NCI-H524 treated with DMSO at 0.1 percent for 48 hours (cell line): Measurements from ENCODE around the gene TMEM207.

ENCODE experiments used
- DNase-seq: peaks from one replicate; lab custom pipeline; 2025; lab: John Stamatoyannopoulos, UW

TMEM207 gene

GRCh38 chr3:190444006-190444405 lies 5.7 kb downstream of the TMEM207 start:
- no peak for DNase-seq

GRCh38 chr3:190443257-190443656 lies 6.4 kb downstream of the TMEM207 start:
- DNase-seq = no peak

- no peak for DNase-seq
Measured at GRCh38 chr3:190442240-190442639, 7.5 kb downstream of the TMEM207 start.

DNA sequence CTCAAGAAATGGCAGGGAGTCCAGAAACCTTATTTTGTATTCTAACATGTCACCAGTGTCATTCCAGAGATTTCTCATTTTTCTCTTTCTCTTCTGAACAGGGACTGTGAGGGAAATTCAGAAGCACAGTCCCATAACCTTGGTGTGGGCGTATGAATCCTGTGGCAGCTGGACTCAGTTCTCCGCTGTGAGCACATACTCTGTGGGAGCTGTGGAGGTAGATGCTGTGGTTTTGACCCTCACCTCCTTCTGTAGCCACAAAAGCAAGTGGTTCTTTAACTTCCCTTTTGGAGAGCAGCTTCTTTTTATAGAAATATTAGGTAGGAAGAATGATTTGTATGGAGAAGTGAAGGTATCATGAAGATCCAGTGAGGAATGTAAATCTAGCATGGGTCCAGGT lies 13.4 kb downstream of the TMEM207 start:
- no peak for DNase-seq

- DNase-seq = no peak
Measured at GRCh38 chr3:190435618-190436017, 14.1 kb downstream of the TMEM207 start.

DNA sequence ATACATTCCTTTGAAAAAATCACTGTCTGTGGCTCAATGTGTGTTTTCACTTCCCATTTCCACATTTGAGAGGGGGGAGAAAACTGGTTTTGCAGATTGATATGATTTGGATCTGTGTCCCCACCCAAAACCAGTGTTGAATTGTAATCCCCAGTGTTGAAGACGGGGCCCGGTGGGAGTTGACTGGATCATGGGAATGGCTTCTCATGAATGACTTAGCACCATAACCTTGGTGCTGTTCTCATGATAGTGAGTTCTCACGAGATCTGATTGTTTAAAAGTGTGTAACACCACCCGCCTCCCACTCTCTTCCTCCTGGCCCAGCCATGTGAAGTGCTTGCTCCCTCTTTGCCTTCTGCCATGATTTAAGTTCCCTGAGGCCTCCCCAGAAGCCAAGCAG lies 16.1 kb downstream of the TMEM207 start:
- no peak for DNase-seq

DNA sequence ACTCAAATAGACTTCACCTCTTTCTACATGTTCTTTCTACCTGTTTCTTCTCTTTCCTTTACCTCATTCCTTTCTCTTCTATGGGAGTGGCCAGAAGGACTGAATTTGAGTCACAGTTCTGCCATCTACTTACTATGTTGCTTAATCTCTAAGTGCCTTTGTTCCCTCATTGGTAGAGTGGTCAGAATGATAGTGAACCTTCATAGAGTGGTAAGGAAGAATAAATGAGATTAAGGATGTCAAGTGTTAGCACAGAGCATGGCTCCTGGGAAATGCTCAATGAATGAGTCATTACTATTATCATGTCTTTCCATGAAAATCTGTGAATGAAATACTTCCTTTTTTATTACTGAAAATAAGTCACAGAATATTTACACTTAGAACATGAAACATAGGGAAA lies 17.5 kb downstream of the TMEM207 start:
- DNase-seq = no peak

GRCh38 chr3:190430906-190431305 lies 18.8 kb downstream of the TMEM207 start:
- DNase-seq = no peak

DNA sequence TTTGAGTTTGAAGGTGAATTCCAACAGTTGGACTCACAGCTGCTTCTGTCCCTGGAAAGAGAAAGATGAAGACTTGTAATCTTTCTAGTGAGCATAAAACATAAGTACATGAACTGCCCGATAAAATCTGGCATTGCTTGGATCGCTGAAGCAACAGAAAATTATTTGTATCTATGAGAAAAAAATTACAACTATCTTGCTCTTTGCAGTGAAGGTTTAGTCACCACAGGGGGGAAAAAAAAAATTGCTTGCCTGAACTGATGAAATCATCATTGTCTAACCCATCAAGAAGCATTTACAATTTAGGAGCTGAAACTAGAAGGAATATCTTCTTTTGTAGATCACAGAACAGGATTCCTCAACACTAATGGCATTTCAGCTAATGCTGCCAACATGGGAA lies 20.0 kb downstream of the TMEM207 start:
- no peak for DNase-seq

- DNase-seq = no peak
Measured at GRCh38 chr3:190426806-190427507, 22.7 kb downstream of the TMEM207 start.

GRCh38 chr3:190425833-190426232 lies 23.9 kb downstream of the TMEM207 start:
- DNase-seq = no peak

GRCh38 chr3:190424478-190425439 lies 24.9 kb downstream of the TMEM207 start:
- peak; percentile 32 for DNase-seq

- DNase-seq = no peak
Measured at GRCh38 chr3:190424108-190424477, 25.6 kb downstream of the TMEM207 start.

GRCh38 chr3:190414297-190414696 lies 35.4 kb downstream of the TMEM207 start:
- no peak for DNase-seq

DNA sequence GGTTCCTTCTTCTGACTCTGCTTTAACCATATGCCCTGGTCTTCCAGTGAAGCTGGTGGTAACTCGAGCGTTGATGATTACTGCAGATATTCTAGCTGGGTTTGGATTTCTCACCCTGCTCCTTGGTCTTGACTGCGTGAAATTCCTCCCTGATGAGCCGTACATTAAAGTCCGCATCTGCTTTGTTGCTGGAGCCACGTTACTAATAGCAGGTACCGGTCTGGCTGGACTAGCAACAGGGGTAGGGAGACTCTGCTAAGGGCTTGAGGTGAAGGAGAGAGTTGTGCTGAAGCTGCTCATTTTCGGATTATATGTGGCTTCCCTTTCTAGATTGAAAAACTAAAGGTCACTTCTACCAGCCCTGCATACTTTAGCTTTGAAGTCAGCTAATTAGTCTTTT lies 45.0 kb downstream of the TMEM207 start:
- DNase-seq = no peak

DNA sequence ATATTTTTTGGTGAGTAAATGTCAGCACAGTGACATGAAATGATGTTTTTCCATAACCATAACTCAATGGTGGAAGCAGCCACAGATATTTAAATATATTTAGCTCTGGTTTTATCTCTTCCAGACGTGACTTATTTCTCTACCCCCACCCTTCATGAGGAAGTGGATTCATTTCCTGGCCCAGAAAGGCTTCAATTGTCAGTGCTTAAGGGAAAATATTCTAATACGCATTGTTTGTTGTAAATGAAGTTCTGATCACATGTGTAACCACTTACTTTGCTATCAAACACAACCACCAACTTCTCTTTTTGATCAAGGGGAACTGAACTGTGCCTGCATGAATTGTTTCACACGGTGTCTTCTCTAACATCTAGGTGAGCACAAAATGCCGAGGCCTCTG lies 47.7 kb downstream of the TMEM207 start:
- DNase-seq = no peak

- no peak for DNase-seq
Measured at GRCh38 chr3:190399677-190400076, 50.0 kb downstream of the TMEM207 start.

DNA sequence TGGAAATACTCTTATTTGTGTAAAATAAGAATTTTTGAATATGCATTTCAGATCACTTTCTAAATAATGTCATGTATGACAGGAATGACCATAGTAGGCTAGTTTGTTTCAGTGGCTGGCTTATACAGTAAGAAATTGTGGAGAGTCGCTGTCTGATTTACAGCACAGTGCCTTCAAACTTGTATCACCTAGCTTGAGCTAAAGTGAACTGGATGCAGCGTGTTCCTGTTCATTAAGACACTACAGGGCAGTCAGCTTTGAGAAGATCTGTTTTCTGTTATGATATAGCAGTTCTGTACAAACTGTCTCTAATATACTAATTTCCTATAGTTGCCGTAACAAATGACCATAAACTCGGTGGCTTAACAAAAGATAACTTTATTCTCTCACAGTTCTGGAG lies 51.8 kb downstream of the TMEM207 start:
- DNase-seq = no peak

DNA sequence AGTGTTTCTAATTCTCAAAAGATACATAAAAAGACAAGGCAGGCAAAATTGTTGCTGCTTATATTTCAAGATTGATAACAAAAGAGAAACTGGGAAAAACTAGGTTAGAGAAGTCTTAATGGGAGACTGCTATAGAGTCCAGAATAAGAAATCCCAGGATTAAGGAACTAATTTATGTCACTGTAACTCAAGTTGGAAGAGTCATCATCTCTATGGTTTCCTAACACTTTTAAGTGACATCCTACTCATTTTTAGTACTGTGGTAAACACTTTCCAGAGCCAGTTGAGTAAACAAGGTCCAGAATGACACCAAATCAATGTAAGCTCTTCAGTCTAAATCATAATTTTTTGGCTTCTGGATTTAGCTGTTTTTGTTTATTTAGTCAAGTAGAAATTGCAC lies 53.7 kb downstream of the TMEM207 start:
- no peak for DNase-seq

GRCh38 chr3:190388703-190389102 lies 61.0 kb downstream of the TMEM207 start:
- DNase-seq = no peak

GRCh38 chr3:190387578-190388213 lies 62.0 kb downstream of the TMEM207 start, which contains the start of gene CLDN16:
Gene CLDN16, plus strand, starts transcription at chr3:190388163. Its CDS starts 167 bp downstream, at chr3:190388330.
- no peak for DNase-seq
